SK-N-SH (cell line): ENCODE measurements around the gene KBTBD8. TPM values are rescaled to one million over a fixed set of nuclear protein-coding genes. Genes with fewer than 3 reads are reported as not detected.

ENCODE experiments used
- CTCF ChIA-PET: fragments of 300-600, 350-600 bp; formaldehyde crosslinking; extraction: SDS; loops from one replicate; lab custom pipeline; 2021; lab: Yijun Ruan, JAX
- POLR2A ChIA-PET: fragments of 350-600 bp; sonication (Branson Sonifier 250); formaldehyde crosslinking; extraction: SDS; loops from one replicate; lab custom pipeline; 2020; ENCODE audit warnings: antibody characterized with exemption, inconsistent platforms; lab: Yijun Ruan, JAX
- DNase-seq: peaks from one replicate; pipeline ENCODE4 v3.0.0; 2012
- H2AFZ ChIP-seq: fragments of 200-600 bp; sonication (generic); 2 replicates; pipeline ENCODE4 v1.8.1; 2016; ENCODE audit warnings: antibody characterized with exemption, mild to moderate bottlenecking, low read depth
- H3F3A ChIP-seq: fragments of 200-600 bp; sonication (generic); replicated peaks from 2 replicates; pipeline ENCODE3; 2016; ENCODE audit warnings: antibody characterized with exemption, mild to moderate bottlenecking; ENCODE audit not compliant: insufficient read depth
- H3K27ac ChIP-seq, 2 experiments: fragments of 200-500 bp in 1 of 2; fragments of 200-600 bp in 1 of 2; sonication (Bioruptor generic) in 1 of 2; sonication (generic), shearing (Covaris generic) in 1 of 2; 2 replicates each; pipeline versions ENCODE4 v1.5.1 to v1.6.1; 2014 to 2016; ENCODE audit warnings: low read depth in 2 of 2, inconsistent platforms in 1 of 2, low read length in 1 of 2, mild to moderate bottlenecking in 1 of 2, mixed read lengths in 1 of 2
- H3K27me3 ChIP-seq: fragments of 200-600 bp; sonication (generic), shearing (Covaris generic); 2 replicates; pipeline ENCODE4 v1.6.1; 2016; ENCODE audit warnings: mixed run types; ENCODE audit not compliant: insufficient read depth
- H3K36me3 ChIP-seq, 2 experiments: fragments of 200-500 bp in 1 of 2; fragments of 200-600 bp in 1 of 2; sonication (Bioruptor generic) in 1 of 2; sonication (generic) in 1 of 2; replicated peaks in 1 of 2; 2 replicates each; pipeline versions ENCODE3 to v1.5.1; 2014 to 2016; ENCODE audit warnings: low read length in 1 of 2, mild to moderate bottlenecking in 1 of 2; ENCODE audit not compliant: insufficient read depth in 2 of 2, control insufficient read depth in 1 of 2
- H3K4me1 ChIP-seq, 2 experiments: fragments of 200-500 bp in 1 of 2; fragments of 200-600 bp in 1 of 2; sonication (Bioruptor generic) in 1 of 2; sonication (generic), shearing (Covaris generic) in 1 of 2; 2 replicates each; pipeline versions ENCODE4 v1.5.1 to v1.6.1; 2014 to 2016; ENCODE audit warnings: low read depth in 1 of 2, low read length in 1 of 2, mixed run types in 1 of 2; ENCODE audit not compliant: insufficient read depth in 2 of 2, control insufficient read depth in 1 of 2
- H3K4me2 ChIP-seq: fragments of 200-600 bp; sonication (generic), shearing (Covaris generic); 2 replicates; pipeline ENCODE4 v1.6.1; 2017; ENCODE audit warnings: mixed run types
- H3K4me3 ChIP-seq, 2 experiments: fragments of 200-500 bp in 1 of 2; fragments of 200-600 bp in 1 of 2; sonication (Bioruptor generic) in 1 of 2; sonication (generic), shearing (Covaris generic) in 1 of 2; 2 replicates each; pipeline versions ENCODE4 v1.5.1 to v1.8.1; 2014 to 2016; ENCODE audit warnings: low read depth in 2 of 2, inconsistent platforms in 1 of 2, low read length in 1 of 2, mild to moderate bottlenecking in 1 of 2, mixed read lengths in 1 of 2, moderate library complexity in 1 of 2
- H3K79me2 ChIP-seq: fragments of 200-600 bp; sonication (generic); 2 replicates; pipeline ENCODE4 v1.8.1; 2017; ENCODE audit warnings: mild to moderate bottlenecking; ENCODE audit not compliant: insufficient read depth
- H3K9ac ChIP-seq: fragments of 200-600 bp; sonication (generic); 2 replicates; pipeline ENCODE4 v1.6.1; 2017; ENCODE audit warnings: mixed run types
- H3K9me2 ChIP-seq: fragments of 200-600 bp; sonication (generic); 2 replicates; pipeline ENCODE4 v1.6.1; 2017; ENCODE audit warnings: mixed run types
- H3K9me3 ChIP-seq: fragments of 200-600 bp; sonication (generic); 2 replicates; pipeline ENCODE4 v1.6.1; 2017; ENCODE audit warnings: mixed run types, mild to moderate bottlenecking, moderate library complexity
- H4K20me1 ChIP-seq: fragments of 200-600 bp; sonication (generic); 2 replicates; pipeline ENCODE4 v1.6.1; 2017; ENCODE audit warnings: mild to moderate bottlenecking, mixed run types; ENCODE audit not compliant: insufficient read depth
- CHD2 ChIP-seq: fragments of 150-350 bp; IDR thresholded peaks from 2 replicates; pipeline ENCODE4 v1.6.1; 2018; ENCODE audit warnings: low read length; ENCODE audit not compliant: partially characterized antibody
- EP300 ChIP-seq, 2 experiments: IDR thresholded peaks; 2 replicates each; pipeline versions ENCODE4 v1.4.0 to v1.6.1; 2012; ENCODE audit warnings: borderline replicate concordance in 1 of 2, low read depth in 1 of 2, low read length in 1 of 2
- EZH2phosphoT487 ChIP-seq: fragments of 200-600 bp; sonication (generic); IDR thresholded peaks from 2 replicates; pipeline ENCODE4 v1.6.1; 2017; ENCODE audit warnings: low read depth, mixed run types, mild to moderate bottlenecking, antibody characterized with exemption, moderate library complexity, borderline replicate concordance
- FOSL2 ChIP-seq: IDR thresholded peaks from 2 replicates; pipeline ENCODE4 v1.4.0; 2012; ENCODE audit warnings: low read depth, mild to moderate bottlenecking, moderate library complexity, borderline replicate concordance
- FOXJ3 ChIP-seq: sonication (generic); formaldehyde crosslinking; IDR thresholded peaks from 2 replicates; pipeline ENCODE4 v1.5.1; 2020; ENCODE audit warnings: mild to moderate bottlenecking, missing genetic modification reagents
- FOXM1 ChIP-seq: IDR thresholded peaks from 2 replicates; pipeline ENCODE4 v1.4.0; 2012; ENCODE audit warnings: low read depth, mild to moderate bottlenecking
- GATA2 ChIP-seq: sonication (generic); formaldehyde crosslinking; IDR thresholded peaks from 2 replicates; pipeline ENCODE4 v1.5.0; 2020; ENCODE audit warnings: mild to moderate bottlenecking, missing genetic modification reagents
- IRF3 ChIP-seq: fragments of 150-350 bp; IDR thresholded peaks from 2 replicates; pipeline ENCODE4 v1.6.1; 2016; ENCODE audit warnings: mild to moderate bottlenecking, low read depth, low read length
- JUND ChIP-seq: IDR thresholded peaks from 2 replicates; pipeline ENCODE4 v1.4.0; 2012
- MAX ChIP-seq: IDR thresholded peaks from 2 replicates; pipeline ENCODE4 v1.4.0; 2012; ENCODE audit warnings: low read depth
- MEF2A ChIP-seq: IDR thresholded peaks from 2 replicates; pipeline ENCODE4 v1.4.0; 2012; ENCODE audit warnings: low read depth, borderline replicate concordance
- NRF1 ChIP-seq: IDR thresholded peaks from 2 replicates; pipeline ENCODE4 v1.6.1; 2012; ENCODE audit warnings: low read depth, mild to moderate bottlenecking, low read length
- PBX3 ChIP-seq: IDR thresholded peaks from 2 replicates; pipeline ENCODE4; 2012
- RFX5 ChIP-seq: IDR thresholded peaks from 2 replicates; pipeline ENCODE4 v1.6.1; 2012; ENCODE audit warnings: mild to moderate bottlenecking, improper control_type of control experiment, low read length
- TCF12 ChIP-seq: IDR thresholded peaks from 2 replicates; pipeline ENCODE4 v1.4.0; 2012
- USF1 ChIP-seq: IDR thresholded peaks from 2 replicates; pipeline ENCODE4 v1.4.0; 2012; ENCODE audit warnings: low read depth, borderline replicate concordance
- USF2 ChIP-seq: fragments of 150-350 bp; IDR thresholded peaks from 2 replicates; pipeline ENCODE4 v1.6.1; 2017; ENCODE audit warnings: antibody characterized with exemption, low read length, low read depth, borderline replicate concordance
- YY1 ChIP-seq: IDR thresholded peaks from 2 replicates; pipeline ENCODE4 v1.4.0; 2012; ENCODE audit warnings: low read depth, mild to moderate bottlenecking
- WGBS: methylation state at CpG from one replicate; pipeline ENCODE4 v1.1.6; 2017; ENCODE audit warnings: low lambda C conversion rate; 5-methylcytosine and 5-hydroxymethylcytosine counted together
- polyA plus RNA-seq, 3 experiments: library from polyadenylated mRNA; depleted of rRNA; stranded (reverse); fragments of >200 nt; gene quantifications; 2 replicates each; pipeline ENCODE4 v1.2.3, GENCODE V29; 2012

Gene KBTBD8
- polyA plus RNA-seq, 1 of the 3 experiments (the other 2 are of a cell fraction): 0.36 TPM

GRCh38 chr3:66949898-66950297, 48.2 kb upstream of the KBTBD8 start:
- no peak overlapping the region for H2AFZ ChIP-seq
- H3K9me3 ChIP-seq: no peaks in the 10 kb centered on the region
- no peaks in the 10 kb centered on the region for H3K9me2 ChIP-seq
- H3K36me3 ChIP-seq: no peaks in the 10 kb centered on the region
- no peak for TF ChIP-seq JUND
- TF ChIP-seq USF2: no peak
- TF ChIP-seq PBX3: no peak
- no peak for TF ChIP-seq YY1
- TF ChIP-seq EP300 (IDR thresholded peaks at IDR 0.05; ENCODE audit: borderline replicate concordance in 1 of 2, low read depth in 1 of 2, low read length in 1 of 2): no peak
- no peak for TF ChIP-seq GATA2
- TF ChIP-seq EZH2phosphoT487: no peak
- TF ChIP-seq USF1: no peak
- no peak for TF ChIP-seq FOXM1
- no peak for TF ChIP-seq NRF1
- no peak for TF ChIP-seq MAX
- TF ChIP-seq TCF12: no peak
- TF ChIP-seq FOSL2: no peak
- TF ChIP-seq MEF2A: no peak
- TF ChIP-seq FOXJ3: no peak
- no peak for TF ChIP-seq CHD2
- TF ChIP-seq IRF3: no peak
- TF ChIP-seq RFX5: no peak
- no peak overlapping the region for H3K4me3 ChIP-seq
- ChIA-PET CTCF (no interaction called here), POLR2A (no interaction called here)
- no peaks in the 10 kb centered on the region for H4K20me1 ChIP-seq
- WGBS: 8% methylated on average over 3 of the region's 3 CpGs
- no peak overlapping the region for H3K4me2 ChIP-seq
- no peak overlapping the region for H3K27ac ChIP-seq
- no peak for DNase-seq
- H3F3A ChIP-seq: no peaks in the 10 kb centered on the region
- H3K79me2 ChIP-seq: no peaks in the 10 kb centered on the region
- no peaks in the 10 kb centered on the region for H3K4me1 ChIP-seq
- H3K9ac ChIP-seq: no peak overlapping the region
- no peaks in the 10 kb centered on the region for H3K27me3 ChIP-seq
